ENCODE results near the gene GSAP.

DNA sequence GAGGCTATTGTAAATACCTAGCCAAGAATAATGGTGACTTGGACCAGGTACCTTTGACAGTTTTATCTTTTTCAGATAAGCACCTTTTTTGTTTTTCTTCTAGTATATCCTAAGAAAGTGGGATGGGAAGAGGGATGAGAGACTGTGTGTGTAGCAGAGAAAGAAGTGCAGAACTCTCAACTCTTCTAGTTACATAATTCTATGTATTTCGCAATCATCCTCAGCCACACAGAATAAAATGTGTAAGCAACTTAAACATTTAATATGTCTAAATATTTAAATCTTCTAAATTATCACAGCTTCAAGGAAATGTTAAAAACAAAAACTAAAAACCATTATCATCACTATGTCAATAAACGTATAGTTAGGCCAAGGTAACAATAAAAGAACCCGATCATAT is 42.6 kb upstream of the GSAP start:
- TF ChIP-seq, protein P1, sequence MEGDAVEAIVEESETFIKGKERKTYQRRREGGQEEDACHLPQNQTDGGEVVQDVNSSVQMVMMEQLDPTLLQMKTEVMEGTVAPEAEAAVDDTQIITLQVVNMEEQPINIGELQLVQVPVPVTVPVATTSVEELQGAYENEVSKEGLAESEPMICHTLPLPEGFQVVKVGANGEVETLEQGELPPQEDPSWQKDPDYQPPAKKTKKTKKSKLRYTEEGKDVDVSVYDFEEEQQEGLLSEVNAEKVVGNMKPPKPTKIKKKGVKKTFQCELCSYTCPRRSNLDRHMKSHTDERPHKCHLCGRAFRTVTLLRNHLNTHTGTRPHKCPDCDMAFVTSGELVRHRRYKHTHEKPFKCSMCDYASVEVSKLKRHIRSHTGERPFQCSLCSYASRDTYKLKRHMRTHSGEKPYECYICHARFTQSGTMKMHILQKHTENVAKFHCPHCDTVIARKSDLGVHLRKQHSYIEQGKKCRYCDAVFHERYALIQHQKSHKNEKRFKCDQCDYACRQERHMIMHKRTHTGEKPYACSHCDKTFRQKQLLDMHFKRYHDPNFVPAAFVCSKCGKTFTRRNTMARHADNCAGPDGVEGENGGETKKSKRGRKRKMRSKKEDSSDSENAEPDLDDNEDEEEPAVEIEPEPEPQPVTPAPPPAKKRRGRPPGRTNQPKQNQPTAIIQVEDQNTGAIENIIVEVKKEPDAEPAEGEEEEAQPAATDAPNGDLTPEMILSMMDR (IDR thresholded peaks at IDR 0.05) = no peak
- no peak for TF ChIP-seq POLR2A (IDR thresholded peaks at IDR 0.05)
